ENCODE measurements around the gene CPNE6.
A peak's percentile ranks its signal among the peaks of the same experiment; 100 is the strongest.
"Not testable (repeated sequence)": the region's sequence is repeated elsewhere in the genome, so short reads cannot be mapped to it uniquely, and the experiment has no call there.

The CPNE6 gene

GRCh38 chr14:24103451-24103850 is 32.1 kb downstream of the CPNE6 start:
- no peak for TF ChIP-seq CTCF (IDR thresholded peaks at IDR 0.05; ENCODE audit: low read depth, low read length)
- H3K4me3 ChIP-seq (ENCODE audit: low read depth, low read length), result no peak overlapping the region

- H3K4me3 ChIP-seq (ENCODE audit: low read depth, low read length), result not testable (repeated sequence)
Observed at GRCh38 chr14:24105609-24106239, 34.4 kb downstream of the CPNE6 start.

- no peak overlapping the region for H3K4me3 ChIP-seq (ENCODE audit: low read depth, low read length)
- TF ChIP-seq CTCF (IDR thresholded peaks at IDR 0.05; ENCODE audit: low read depth, low read length), result no peak
Observed at GRCh38 chr14:24106672-24107271, 35.4 kb downstream of the CPNE6 start.

GRCh38 chr14:24108336-24108874 is 37.0 kb downstream of the CPNE6 start:
- no peak for TF ChIP-seq CTCF (IDR thresholded peaks at IDR 0.05; ENCODE audit: low read depth, low read length)
- no peak overlapping the region for H3K4me3 ChIP-seq (ENCODE audit: low read depth, low read length)

- TF ChIP-seq CTCF (IDR thresholded peaks at IDR 0.05; ENCODE audit: low read depth, low read length), result no peak
- no peak overlapping the region for H3K4me3 ChIP-seq (ENCODE audit: low read depth, low read length)
Observed at GRCh38 chr14:24110060-24110459, 38.7 kb downstream of the CPNE6 start.

- TF ChIP-seq CTCF (IDR thresholded peaks at IDR 0.05; ENCODE audit: low read depth, low read length), result no peak
- H3K4me3 ChIP-seq (ENCODE audit: low read depth, low read length), result no peak overlapping the region
Observed at GRCh38 chr14:24110523-24110922, 39.2 kb downstream of the CPNE6 start.

GRCh38 chr14:24113379-24113800 is 42.0 kb downstream of the CPNE6 start:
- no peak for TF ChIP-seq CTCF (IDR thresholded peaks at IDR 0.05; ENCODE audit: low read depth, low read length)

More at GRCh38 chr14:24113379-24113800, 42.0 kb downstream of the CPNE6 start:
- peak overlapping the region; percentile 72 for H3K4me3 ChIP-seq (ENCODE audit: low read depth, low read length)

Measured in WI38 (cell line).